COLO668 (cell line): ENCODE data around the gene ZDHHC9.

Experiments used
- DNase-seq: peaks from one replicate; lab custom pipeline; 2025; ENCODE audit not compliant: unreplicated experiment; lab: John Stamatoyannopoulos, UW

Gene ZDHHC9

GRCh38 chrX:129787336-129788055, 56.2 kb downstream of the ZDHHC9 start:
- no peak for DNase-seq

- no peak for DNase-seq
These were observed 57.5 kb downstream of the ZDHHC9 start for GRCh38 chrX:129786210-129786651.

GRCh38 chrX:129785160-129785947, 58.3 kb downstream of the ZDHHC9 start:
- no peak for DNase-seq

- DNase-seq: no peak
These were observed 59.3 kb downstream of the ZDHHC9 start for GRCh38 chrX:129784371-129784770.

- no peak for DNase-seq
These were observed 60.4 kb downstream of the ZDHHC9 start for GRCh38 chrX:129783291-129783713.

GRCh38 chrX:129782706-129783105, 61.0 kb downstream of the ZDHHC9 start:
- DNase-seq: no peak

- no peak for DNase-seq
These were observed 61.8 kb downstream of the ZDHHC9 start for GRCh38 chrX:129781680-129782495.

GRCh38 chrX:129781134-129781672, 62.5 kb downstream of the ZDHHC9 start:
- no peak for DNase-seq

- DNase-seq: no peak
These were observed 63.1 kb downstream of the ZDHHC9 start for GRCh38 chrX:129780441-129781105.

GRCh38 chrX:129779747-129780146, 63.9 kb downstream of the ZDHHC9 start, which contains the start of gene SASH3:
Gene SASH3, plus strand, starts transcription at chrX:129779949. Its CDS starts 149 bp downstream, at chrX:129780098.
- DNase-seq: no peak

- DNase-seq: no peak
These were observed 64.5 kb downstream of the ZDHHC9 start for GRCh38 chrX:129779086-129779672.

- DNase-seq: peak; percentile 80
These were observed 66.3 kb downstream of the ZDHHC9 start for GRCh38 chrX:129777218-129778030.

GRCh38 chrX:129773649-129774458, 69.8 kb downstream of the ZDHHC9 start:
- peak; percentile 16 for DNase-seq

GRCh38 chrX:129772796-129773431, 70.8 kb downstream of the ZDHHC9 start:
- no peak for DNase-seq

- DNase-seq: no peak
These were observed 72.3 kb downstream of the ZDHHC9 start for GRCh38 chrX:129771266-129771995.

- DNase-seq: no peak
These were observed 74.1 kb downstream of the ZDHHC9 start for GRCh38 chrX:129769467-129770154.
